ENCODE measurements around the gene SOX10.

GRCh38 chr22:37986371-37986770 lies 2.0 kb upstream of the SOX10 start:
- TF ChIP-seq IRF1 (CRISPR knock-in tag; IDR thresholded peaks at IDR 0.05) (no peak), CTCF (IDR thresholded peaks at IDR 0.05) (no peak), NR3C1 (CRISPR knock-in tag; conservative IDR thresholded peaks at IDR 0.05; ENCODE audit: low read depth) (no peak), MXD4 (CRISPR knock-in tag; IDR thresholded peaks at IDR 0.05; ENCODE audit: borderline replicate concordance) (no peak), SMAD3 (CRISPR knock-in tag; IDR thresholded peaks at IDR 0.05; ENCODE audit: borderline replicate concordance) (no peak), ESRRA (CRISPR knock-in tag; IDR thresholded peaks at IDR 0.05; ENCODE audit: borderline replicate concordance) (no peak), ZBTB43 (CRISPR knock-in tag; IDR thresholded peaks at IDR 0.05) (no peak), ZNF263 (CRISPR knock-in tag; IDR thresholded peaks at IDR 0.05; ENCODE audit: low read depth) (no peak)
- TF ChIP-seq, protein P1, sequence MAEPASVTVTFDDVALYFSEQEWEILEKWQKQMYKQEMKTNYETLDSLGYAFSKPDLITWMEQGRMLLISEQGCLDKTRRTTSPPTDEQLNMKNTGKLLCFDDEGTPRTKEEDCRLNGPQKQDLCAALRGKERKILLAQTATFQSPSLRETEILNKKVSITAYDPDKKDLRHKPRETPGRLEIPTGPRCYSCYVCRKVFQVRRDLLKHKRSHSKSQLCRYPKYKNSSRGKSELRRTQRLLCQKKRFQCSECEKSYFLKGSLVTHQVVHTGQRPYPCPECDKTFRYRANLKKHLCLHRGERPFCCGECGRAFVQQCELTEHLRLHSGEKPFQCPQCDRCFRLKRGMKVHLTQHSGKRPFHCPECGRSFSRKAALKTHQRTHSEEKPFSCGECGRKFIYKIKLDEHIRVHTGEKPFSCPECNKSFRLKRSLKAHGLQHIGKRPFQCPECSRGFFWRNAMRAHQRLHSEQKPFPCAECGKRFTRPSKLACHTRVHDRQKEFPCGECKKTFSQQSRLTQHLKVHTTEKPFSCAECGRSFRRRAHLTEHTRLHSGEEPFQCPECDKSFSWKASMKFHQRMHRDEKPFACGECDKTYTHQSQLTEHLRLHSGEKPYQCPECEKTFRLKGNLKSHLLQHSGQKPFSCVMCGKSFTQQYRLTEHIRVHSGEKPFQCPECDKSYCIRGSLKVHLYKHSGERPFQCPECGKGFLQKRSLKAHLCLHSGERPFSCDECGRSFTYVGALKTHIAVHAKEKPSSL (CRISPR knock-in tag; conservative IDR thresholded peaks at IDR 0.05): no peak
- TF ChIP-seq, protein P2, sequence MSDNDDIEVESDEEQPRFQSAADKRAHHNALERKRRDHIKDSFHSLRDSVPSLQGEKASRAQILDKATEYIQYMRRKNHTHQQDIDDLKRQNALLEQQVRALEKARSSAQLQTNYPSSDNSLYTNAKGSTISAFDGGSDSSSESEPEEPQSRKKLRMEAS (CRISPR knock-in tag; IDR thresholded peaks at IDR 0.05): no peak

Data from WTC11 (cell line).